ENCODE results near the gene ST13.

GRCh38 chr22:40799008-40799407, 57.4 kb downstream of the ST13 start:
- TF ChIP-seq EZH2 (IDR thresholded peaks at IDR 0.05; ENCODE audit: borderline replicate concordance, insufficient read depth, low read length, poor library complexity, severe bottlenecking) (no peak), TAF1 (IDR thresholded peaks at IDR 0.05; ENCODE audit: low read depth) (no peak), RAD21 (conservative IDR thresholded peaks at IDR 0.05) (no peak), CTCF (IDR thresholded peaks at IDR 0.05; ENCODE audit: poor library complexity, severe bottlenecking) (no peak), EP300 (conservative IDR thresholded peaks at IDR 0.05; ENCODE audit: poor library complexity, severe bottlenecking) (no peak), REST (IDR thresholded peaks at IDR 0.05; ENCODE audit: borderline replicate concordance) (no peak)

All from neural cell (in vitro differentiated cells).